C4-2B (cell line): ENCODE data around the gene KRTAP16-1.
"Not testable (repeated sequence)": the region's sequence is repeated elsewhere in the genome, so short reads cannot be mapped to it uniquely, and the experiment has no call there.

Experiments
- H3K27ac ChIP-seq: fragments of 450-650 bp; 2 replicates; pipeline ENCODE4 v1.5.1; 2017
- CTCF ChIP-seq: fragments of 450-650 bp; conservative IDR thresholded peaks from 2 replicates; pipeline ENCODE4 v1.5.1; 2017; ENCODE audit warnings: mild to moderate bottlenecking
- ZFX ChIP-seq: fragments of 450-650 bp; IDR thresholded peaks from 2 replicates; pipeline ENCODE4 v1.6.1; 2017

Gene KRTAP16-1, protein sequence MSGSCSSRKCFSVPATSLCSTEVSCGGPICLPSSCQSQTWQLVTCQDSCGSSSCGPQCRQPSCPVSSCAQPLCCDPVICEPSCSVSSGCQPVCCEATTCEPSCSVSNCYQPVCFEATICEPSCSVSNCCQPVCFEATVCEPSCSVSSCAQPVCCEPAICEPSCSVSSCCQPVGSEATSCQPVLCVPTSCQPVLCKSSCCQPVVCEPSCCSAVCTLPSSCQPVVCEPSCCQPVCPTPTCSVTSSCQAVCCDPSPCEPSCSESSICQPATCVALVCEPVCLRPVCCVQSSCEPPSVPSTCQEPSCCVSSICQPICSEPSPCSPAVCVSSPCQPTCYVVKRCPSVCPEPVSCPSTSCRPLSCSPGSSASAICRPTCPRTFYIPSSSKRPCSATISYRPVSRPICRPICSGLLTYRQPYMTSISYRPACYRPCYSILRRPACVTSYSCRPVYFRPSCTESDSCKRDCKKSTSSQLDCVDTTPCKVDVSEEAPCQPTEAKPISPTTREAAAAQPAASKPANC

DNA sequence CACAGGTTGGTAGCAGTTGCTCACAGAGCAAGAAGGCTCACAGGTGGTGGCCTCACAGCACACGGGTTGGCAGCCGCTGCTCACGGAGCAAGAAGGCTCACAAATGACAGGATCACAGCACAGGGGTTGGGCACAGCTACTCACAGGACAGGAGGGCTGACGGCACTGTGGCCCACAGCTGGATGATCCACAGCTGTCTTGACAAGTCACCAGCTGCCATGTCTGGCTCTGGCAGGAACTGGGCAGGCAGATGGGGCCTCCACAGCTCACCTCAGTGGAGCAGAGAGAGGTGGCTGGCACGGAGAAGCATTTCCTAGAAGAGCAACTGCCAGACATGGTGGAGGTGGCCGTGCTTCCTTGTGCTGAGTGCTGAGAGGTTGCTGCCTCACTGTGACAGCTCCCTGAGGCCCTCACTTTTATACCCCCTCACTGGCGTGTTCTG lies at the start of gene KRTAP16-1:
Gene KRTAP16-1, minus strand, starts transcription at position 392 of the 442 bp plus-strand sequence. Its CDS starts 56 bp downstream, at position 336.
- H3K27ac ChIP-seq: no peak within 1 kb of the TSS

GRCh38 chr17:41354536-41354935 lies 45.4 kb upstream of the KRTAP16-1 start:
- TF ChIP-seq CTCF (no peak), ZFX (no peak)
- H3K27ac ChIP-seq: no peak overlapping the region

More for the DNA sequence above, at the start of gene KRTAP16-1:
- TF ChIP-seq CTCF: no peak
- TF ChIP-seq ZFX: no peak

- no peak for TF ChIP-seq CTCF
- TF ChIP-seq ZFX: no peak
Measured at GRCh38 chr17:41352597-41353366, 43.7 kb upstream of the KRTAP16-1 start.

DNA sequence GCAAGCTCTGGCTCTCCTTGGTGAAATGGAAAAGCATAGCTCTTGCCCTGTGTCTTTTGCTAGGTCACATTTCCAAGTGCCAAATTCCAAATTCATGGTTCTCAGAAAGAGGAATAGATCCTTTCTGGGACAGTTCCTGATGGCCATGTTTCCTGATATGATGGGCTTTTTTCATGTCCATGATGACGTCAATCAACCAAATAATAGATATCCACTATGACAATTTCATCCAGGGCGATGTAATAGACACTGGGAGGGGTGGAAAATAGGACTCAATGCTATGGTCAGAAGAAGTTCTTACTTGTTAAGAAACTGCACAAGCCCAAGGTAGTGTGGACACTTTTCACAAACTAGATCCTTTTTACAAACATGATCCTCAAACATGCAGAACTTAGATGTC lies 42.1 kb upstream of the KRTAP16-1 start:
- no peak overlapping the region for H3K27ac ChIP-seq
- no peak for TF ChIP-seq ZFX
- TF ChIP-seq CTCF: no peak

More at GRCh38 chr17:41352597-41353366, 43.7 kb upstream of the KRTAP16-1 start:
- no peak overlapping the region for H3K27ac ChIP-seq

GRCh38 chr17:41350381-41350878 lies 41.3 kb upstream of the KRTAP16-1 start, which contains the start of gene KRT33A:
Gene KRT33A (minus strand): TSS chr17:41350828. CDS start chr17:41350767, 61 bp downstream.
- not testable (repeated sequence) for H3K27ac ChIP-seq

DNA sequence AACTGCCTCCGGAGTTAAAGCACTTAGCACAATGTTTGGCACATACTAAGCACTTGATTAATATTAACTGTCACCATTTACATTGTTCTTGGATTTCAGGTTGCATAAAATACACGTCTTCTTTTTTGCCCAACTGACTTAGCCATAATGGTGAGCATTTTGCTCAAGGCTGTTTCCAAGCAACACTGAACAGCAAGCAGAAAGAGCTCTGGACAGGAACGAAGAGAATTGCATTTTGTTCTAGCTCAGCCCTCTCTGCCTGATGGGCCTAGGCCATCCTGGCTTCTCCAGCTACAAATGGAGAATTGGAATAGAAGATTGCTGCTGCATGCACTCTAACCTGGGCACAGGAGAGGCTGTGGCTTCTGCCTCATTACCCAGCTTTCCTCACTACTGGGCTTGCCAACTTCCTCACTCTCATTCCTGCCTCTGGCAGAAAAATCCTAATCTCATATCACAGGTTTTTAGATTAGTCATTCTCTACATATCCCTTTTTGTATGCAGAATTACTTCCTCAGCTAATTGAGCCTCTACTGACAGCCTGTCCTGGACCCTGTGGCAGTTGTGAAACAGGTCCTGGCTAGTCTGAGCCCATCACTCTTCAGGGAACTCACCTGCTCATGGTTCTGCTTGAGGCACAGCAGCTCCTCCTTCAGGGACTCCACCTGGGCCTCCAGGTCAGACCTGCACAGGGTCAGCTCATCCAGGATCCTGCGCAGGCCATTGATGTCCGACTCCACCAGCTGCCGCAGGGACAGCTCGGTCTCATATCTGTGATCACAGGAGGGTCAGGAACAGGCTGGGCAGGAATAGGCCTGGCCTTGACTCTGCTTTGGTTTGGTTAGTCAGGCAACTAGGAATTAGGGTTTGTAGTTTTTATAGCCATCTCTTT lies 39.0 kb upstream of the KRTAP16-1 start:
- no peak overlapping the region for H3K27ac ChIP-seq
- TF ChIP-seq ZFX (no peak), CTCF (no peak)

DNA sequence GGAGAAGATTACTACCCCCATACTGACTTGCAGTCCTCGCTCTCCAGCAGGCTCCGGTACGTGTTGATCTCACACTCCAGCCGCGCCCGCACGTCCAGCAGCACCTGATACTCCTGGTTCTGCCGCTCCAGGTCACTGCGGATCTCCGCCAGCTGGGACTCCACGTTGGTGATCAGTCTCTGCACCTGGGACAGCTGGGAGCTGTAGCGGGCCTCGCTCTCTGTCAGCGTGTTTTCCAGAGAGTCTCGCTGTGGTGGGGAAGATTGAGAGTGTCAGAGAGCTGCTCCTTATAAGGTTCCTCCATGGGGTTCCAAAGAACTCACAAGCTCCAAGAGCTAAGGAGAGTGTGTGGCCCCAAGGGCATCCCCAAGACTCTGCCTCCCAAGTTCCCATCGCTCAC lies 37.3 kb upstream of the KRTAP16-1 start:
- not testable (repeated sequence) for H3K27ac ChIP-seq
